Epithelial cell of proximal tubule (primary cell): Measurements from ENCODE around the gene ST8SIA4. TPM values are rescaled to one million over a fixed set of nuclear protein-coding genes. Genes with fewer than 3 reads are reported as not detected.

Experiments
- DNase-seq: peaks from one replicate; pipeline ENCODE4 v3.0.0-alpha.2; 2011; ENCODE audit warnings: low read depth
- H3K4me3 ChIP-seq: 2 replicates; pipeline ENCODE4 v1.5.1; 2011; ENCODE audit warnings: low read depth, mild to moderate bottlenecking, low read length
- CTCF ChIP-seq: conservative IDR thresholded peaks from 2 replicates; pipeline ENCODE4 v1.5.1; 2012; ENCODE audit warnings: low read depth, mild to moderate bottlenecking, low read length
- total RNA-seq: library from RNA; depleted of rRNA; stranded (reverse); fragments of >200 nt; gene quantifications from 2 replicates; pipeline ENCODE4 v1.2.3, GENCODE V29; 2015

Gene ST8SIA4
- total RNA-seq, 1 donor from 2014 or later, result 0.12 TPM

- no peak overlapping the region for H3K4me3 ChIP-seq
- TF ChIP-seq CTCF, result no peak
- no peak for DNase-seq
Measured at GRCh38 chr5:100855937-100856430, 47.1 kb downstream of the ST8SIA4 start.

- no peak for DNase-seq
- no peak for TF ChIP-seq CTCF
- H3K4me3 ChIP-seq, result no peak overlapping the region
Measured at GRCh38 chr5:100855295-100855694, 47.8 kb downstream of the ST8SIA4 start.

GRCh38 chr5:100854591-100854990 lies 48.5 kb downstream of the ST8SIA4 start:
- TF ChIP-seq CTCF, result no peak
- H3K4me3 ChIP-seq, result no peak overlapping the region
- DNase-seq, result no peak

GRCh38 chr5:100853582-100853981 lies 49.5 kb downstream of the ST8SIA4 start:
- no peak for TF ChIP-seq CTCF
- DNase-seq, result no peak
- no peak overlapping the region for H3K4me3 ChIP-seq

- no peak for DNase-seq
- TF ChIP-seq CTCF, result no peak
Measured at GRCh38 chr5:100852988-100853449, 50.1 kb downstream of the ST8SIA4 start.

GRCh38 chr5:100852051-100852450 lies 51.0 kb downstream of the ST8SIA4 start:
- no peak for DNase-seq
- TF ChIP-seq CTCF, result no peak
- H3K4me3 ChIP-seq, result no peak overlapping the region

More at GRCh38 chr5:100852988-100853449, 50.1 kb downstream of the ST8SIA4 start:
- H3K4me3 ChIP-seq, result no peak overlapping the region

- H3K4me3 ChIP-seq, result no peak overlapping the region
- no peak for DNase-seq
- TF ChIP-seq CTCF, result no peak
Measured at GRCh38 chr5:100846772-100847171, 56.3 kb downstream of the ST8SIA4 start.
